Mesenchymal stem cell (in vitro differentiated cells and primary cell): ENCODE data around the gene XIRP1.

ENCODE experiments used
- DNase-seq: peaks from one replicate; pipeline ENCODE4 v3.0.0-alpha.2; 2013
- H2AFZ ChIP-seq: one replicate; pipeline ENCODE4 v1.6.1; 2013; ENCODE audit warnings: low read depth, mild to moderate bottlenecking, control low read depth, inconsistent platforms, low read length, moderate library complexity
- H2AK5ac ChIP-seq: 2 replicates; pipeline ENCODE4 v1.6.1; 2013; ENCODE audit warnings: low read length, moderate library complexity, mild to moderate bottlenecking, inconsistent platforms; ENCODE audit not compliant: severe bottlenecking
- H2BK120ac ChIP-seq: one replicate; pipeline ENCODE4 v1.6.1; 2013; ENCODE audit warnings: low read depth, mild to moderate bottlenecking, inconsistent platforms, low read length, moderate library complexity
- H2BK12ac ChIP-seq, 2 experiments: one replicate each; pipeline ENCODE4 v1.6.1; 2013; ENCODE audit warnings: inconsistent platforms in 2 of 2, low read length in 2 of 2, mild to moderate bottlenecking in 2 of 2, moderate library complexity in 2 of 2, control low read depth in 1 of 2
- H2BK15ac ChIP-seq: one replicate; pipeline ENCODE4 v1.6.1; 2013; ENCODE audit warnings: mild to moderate bottlenecking, low read depth, inconsistent platforms; ENCODE audit not compliant: poor library complexity, severe bottlenecking
- H2BK5ac ChIP-seq: 2 replicates; pipeline ENCODE4 v1.6.1; 2013; ENCODE audit warnings: low read depth, mild to moderate bottlenecking, low read length, control low read depth, inconsistent platforms; ENCODE audit not compliant: poor library complexity, severe bottlenecking
- H3K14ac ChIP-seq, 2 experiments: one replicate each; pipeline ENCODE4 v1.6.1; 2013; ENCODE audit warnings: inconsistent platforms in 2 of 2, low read length in 2 of 2, control low read depth in 1 of 2, mild to moderate bottlenecking in 1 of 2, moderate library complexity in 1 of 2
- H3K18ac ChIP-seq, 2 experiments: one replicate each; pipeline ENCODE4 v1.6.1; 2013; ENCODE audit warnings: inconsistent platforms in 2 of 2, low read length in 2 of 2, control low read depth in 1 of 2, low read depth in 1 of 2, mild to moderate bottlenecking in 1 of 2
- H3K23ac ChIP-seq, 2 experiments: one replicate each; pipeline ENCODE4 v1.6.1; 2013; ENCODE audit warnings: inconsistent platforms in 2 of 2, low read length in 2 of 2, mild to moderate bottlenecking in 2 of 2, moderate library complexity in 2 of 2, control low read depth in 1 of 2
- H3K27ac ChIP-seq: 2 replicates; pipeline ENCODE4 v1.5.1; 2013; ENCODE audit warnings: mild to moderate bottlenecking, moderate library complexity, low read length, control low read depth, inconsistent platforms; ENCODE audit not compliant: poor library complexity, severe bottlenecking
- H3K27me3 ChIP-seq, 2 experiments: 2 replicates each; pipeline versions ENCODE4 v1.6.1 to v1.7.0; 2013; ENCODE audit warnings: low read length in 2 of 2, mild to moderate bottlenecking in 2 of 2, moderate library complexity in 2 of 2, control low read depth in 1 of 2, inconsistent platforms in 1 of 2; ENCODE audit not compliant: control insufficient read depth in 1 of 2, insufficient read depth in 1 of 2
- H3K36me3 ChIP-seq, 2 experiments: 2 replicates each; pipeline versions ENCODE4 v1.6.1 to v1.7.0; 2013; ENCODE audit warnings: low read length in 2 of 2, control low read depth in 1 of 2, inconsistent platforms in 1 of 2, low read depth in 1 of 2, mild to moderate bottlenecking in 1 of 2; ENCODE audit not compliant: insufficient read depth in 2 of 2, control insufficient read depth in 1 of 2
- H3K4ac ChIP-seq, 2 experiments: one replicate each; pipeline ENCODE4 v1.6.1; 2013; ENCODE audit warnings: inconsistent platforms in 2 of 2, low read length in 2 of 2, mild to moderate bottlenecking in 2 of 2, moderate library complexity in 2 of 2, control low read depth in 1 of 2, low read depth in 1 of 2
- H3K4me1 ChIP-seq: 2 replicates; pipeline ENCODE4 v1.6.1; 2013; ENCODE audit warnings: low read depth, low read length, control low read depth; ENCODE audit not compliant: control insufficient read depth, insufficient read depth
- H3K4me2 ChIP-seq: 2 replicates; pipeline ENCODE4 v1.6.1; 2013; ENCODE audit warnings: low read length, mild to moderate bottlenecking, inconsistent platforms; ENCODE audit not compliant: poor library complexity, severe bottlenecking
- H3K4me3 ChIP-seq, 2 experiments: 2 replicates each; pipeline versions ENCODE4 v1.5.1 to v1.7.0; 2013; ENCODE audit warnings: low read length in 2 of 2, mild to moderate bottlenecking in 2 of 2, control low read depth in 1 of 2, low read depth in 1 of 2; ENCODE audit not compliant: insufficient read depth in 1 of 2
- H3K79me1 ChIP-seq: replicated peaks from 2 replicates; pipeline ENCODE4 v1.6.1; 2013; ENCODE audit warnings: mild to moderate bottlenecking, control low read depth, low read length, inconsistent platforms; ENCODE audit not compliant: poor library complexity, severe bottlenecking
- H3K9ac ChIP-seq: 2 replicates; pipeline ENCODE4 v1.7.0; 2013; ENCODE audit warnings: mild to moderate bottlenecking, low read length, moderate library complexity
- H3K9me3 ChIP-seq: 2 replicates; pipeline ENCODE4 v1.7.0; 2013; ENCODE audit warnings: mild to moderate bottlenecking, low read length; ENCODE audit not compliant: control insufficient read depth
- H4K8ac ChIP-seq: one replicate; pipeline ENCODE4 v1.6.1; 2013; ENCODE audit warnings: inconsistent platforms, mild to moderate bottlenecking, low read length, moderate library complexity
- H4K91ac ChIP-seq: one replicate; pipeline ENCODE4 v1.6.1; 2013; ENCODE audit warnings: mild to moderate bottlenecking, low read length, inconsistent platforms
- WGBS: methylation state at CpG from one replicate; pipeline ENCODE4 v1.1.7; 2013; ENCODE audit warnings: mixed read lengths; 5-methylcytosine and 5-hydroxymethylcytosine counted together

The XIRP1 gene

DNA sequence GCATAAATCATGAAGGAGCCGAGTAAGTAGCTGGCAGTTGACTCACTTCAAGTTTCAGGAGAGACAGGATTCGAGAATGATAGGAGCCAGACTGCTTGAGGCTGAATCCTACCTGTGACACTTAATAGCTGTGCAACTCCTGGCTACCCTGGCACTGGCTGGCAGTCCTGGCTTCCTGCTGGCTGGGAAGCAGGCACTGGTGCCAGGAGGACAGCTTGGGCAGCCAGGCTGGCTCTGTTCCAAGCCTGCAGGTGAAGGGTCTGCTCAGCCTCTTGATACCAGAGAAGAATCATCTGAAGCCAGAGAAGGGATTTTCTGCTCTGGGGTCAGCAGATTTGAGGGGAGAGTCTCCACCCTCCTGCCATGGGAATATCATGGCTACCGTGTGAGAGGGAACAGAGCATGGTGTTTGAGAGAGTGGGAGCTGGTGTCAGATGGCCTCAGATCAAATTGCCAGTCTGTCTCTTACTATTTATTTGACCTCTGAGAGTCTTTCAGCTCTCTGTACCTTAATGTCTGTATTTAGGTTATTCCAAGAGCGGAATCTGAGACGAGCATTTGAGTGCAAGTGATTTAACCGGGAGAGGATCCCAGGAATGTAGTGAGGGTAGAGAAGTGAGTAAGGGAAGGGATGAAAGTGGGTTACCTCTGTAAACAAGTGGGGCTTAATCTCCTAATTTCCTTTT, 4.4 kb upstream of the XIRP1 start:
- no peak for DNase-seq
- WGBS = 49% methylated on average over 6 of the region's 6 CpGs
- no peaks in the 10 kb centered on the region for H3K36me3 ChIP-seq

GRCh38 chr3:39196034-39196433, 3.6 kb upstream of the XIRP1 start:
- no peak overlapping the region for H3K9ac ChIP-seq
- no peak overlapping the region for H3K14ac ChIP-seq
- no peak overlapping the region for H3K4me3 ChIP-seq
- no peak overlapping the region for H3K23ac ChIP-seq
- DNase-seq = no peak
- whole genome bisulfite sequencing = 96% methylated on average over 3 of the region's 3 CpGs
- no peak overlapping the region for H2AFZ ChIP-seq
- H3K79me1 ChIP-seq = no peaks in the 10 kb centered on the region
- H2BK5ac ChIP-seq = no peak overlapping the region
- no peak overlapping the region for H3K4me2 ChIP-seq
- H3K18ac ChIP-seq = no peak overlapping the region
- H3K27ac ChIP-seq = no peak overlapping the region
- no peak overlapping the region for H2BK12ac ChIP-seq
- H2BK120ac ChIP-seq = no peak overlapping the region
- H2BK15ac ChIP-seq = no peak overlapping the region
- no peaks in the 10 kb centered on the region for H3K36me3 ChIP-seq
- H3K4ac ChIP-seq = no peak overlapping the region
- no peaks in the 10 kb centered on the region for H3K9me3 ChIP-seq
- peaks cover 10 to 31% of the 10 kb centered on the region in 2 experiments for H3K27me3 ChIP-seq
- H3K4me1 ChIP-seq = peaks cover 13% of the 10 kb centered on the region
- no peak overlapping the region for H4K8ac ChIP-seq
- H2AK5ac ChIP-seq = no peak overlapping the region
- H4K91ac ChIP-seq = no peak overlapping the region

More for the DNA sequence above, 4.4 kb upstream of the XIRP1 start:
- no peaks in the 10 kb centered on the region for H3K79me1 ChIP-seq
- H2BK5ac ChIP-seq = peak overlapping the region; percentile 15
- no peak overlapping the region for H3K4me3 ChIP-seq
- H3K14ac ChIP-seq = no peak overlapping the region
- H3K23ac ChIP-seq = no peak overlapping the region
- H4K91ac ChIP-seq = no peak overlapping the region
- no peak overlapping the region for H2BK120ac ChIP-seq
- no peaks in the 10 kb centered on the region for H3K9me3 ChIP-seq
- H3K27ac ChIP-seq = no peak overlapping the region
- H3K9ac ChIP-seq = no peak overlapping the region
- H4K8ac ChIP-seq = no peak overlapping the region
- H2BK15ac ChIP-seq = no peak overlapping the region
- no peak overlapping the region for H2AK5ac ChIP-seq
- H3K4ac ChIP-seq = no peak overlapping the region
- no peak overlapping the region for H3K4me2 ChIP-seq
- H2BK12ac ChIP-seq = peak overlapping the region in 1 of 2 experiments; percentile 13
- H3K18ac ChIP-seq = peak overlapping the region in 1 of 2 experiments; percentile 11
- H3K4me1 ChIP-seq = peaks cover 12% of the 10 kb centered on the region
- peak overlapping the region; percentile 67 for H2AFZ ChIP-seq
- H3K27me3 ChIP-seq = peaks cover 16 to 39% of the 10 kb centered on the region in 2 experiments

DNA sequence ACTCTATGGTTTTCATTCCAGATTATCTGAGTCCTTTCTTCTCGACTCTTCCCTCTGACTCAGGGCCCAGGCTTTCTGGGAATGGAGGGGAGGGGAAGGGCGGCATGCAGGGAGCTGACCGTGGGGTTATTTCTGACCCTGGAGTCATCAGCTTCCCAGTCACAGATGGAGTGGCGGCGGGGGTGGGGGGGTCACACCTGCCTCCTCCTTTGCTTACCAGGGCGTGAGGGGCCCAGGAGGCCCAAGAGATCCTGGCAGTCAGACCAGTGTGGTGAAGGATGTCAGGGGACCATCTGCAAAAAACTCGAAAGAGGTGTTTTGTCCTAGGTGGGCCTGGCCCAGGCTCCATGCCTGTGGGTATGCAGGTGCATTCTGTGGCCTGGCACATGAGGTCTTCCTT, 996 bp upstream of the XIRP1 start:
- H4K8ac ChIP-seq = no peak overlapping the region
- no peak overlapping the region for H3K18ac ChIP-seq
- H2BK12ac ChIP-seq = no peak overlapping the region
- H3K14ac ChIP-seq = no peak overlapping the region
- no peak overlapping the region for H2AFZ ChIP-seq
- H2BK15ac ChIP-seq = no peak overlapping the region
- no peak overlapping the region for H3K23ac ChIP-seq
- H3K4me3 ChIP-seq = no peak overlapping the region
- no peak overlapping the region for H3K4ac ChIP-seq
- no peak overlapping the region for H3K4me2 ChIP-seq
- peaks cover 5 to 14% of the 10 kb centered on the region in 2 experiments for H3K27me3 ChIP-seq
- no peak overlapping the region for H3K9ac ChIP-seq
- peaks cover 17% of the 10 kb centered on the region for H3K4me1 ChIP-seq
- no peak overlapping the region for H2AK5ac ChIP-seq
- no peaks in the 10 kb centered on the region for H3K36me3 ChIP-seq
- peak; percentile 26 for DNase-seq
- H3K27ac ChIP-seq = no peak overlapping the region
- H2BK5ac ChIP-seq = no peak overlapping the region
- WGBS = 49% methylated on average over 6 of the region's 7 CpGs
- H4K91ac ChIP-seq = no peak overlapping the region
- no peak overlapping the region for H2BK120ac ChIP-seq
- H3K9me3 ChIP-seq = no peaks in the 10 kb centered on the region
- H3K79me1 ChIP-seq = no peaks in the 10 kb centered on the region

- Histone ChIP-seq H3K9me3 (no peaks in the 10 kb centered on the region), H3K9ac (no peak overlapping the region), H3K23ac (no peak overlapping the region), H2AK5ac (no peak overlapping the region), H3K27ac (no peak overlapping the region), H2BK120ac (no peak overlapping the region), H3K36me3 (no peaks in the 10 kb centered on the region), H4K8ac (no peak overlapping the region), H2BK5ac (no peak overlapping the region), H3K4ac (no peak overlapping the region), H3K4me3 (no peak overlapping the region), H3K18ac (no peak overlapping the region), H3K27me3 (peaks cover 5 to 9% of the 10 kb centered on the region in 2 experiments), H2BK15ac (no peak overlapping the region), H3K79me1 (no peaks in the 10 kb centered on the region), H3K4me2 (no peak overlapping the region), H4K91ac (no peak overlapping the region), H2BK12ac (no peak overlapping the region), H3K4me1 (peaks cover 16% of the 10 kb centered on the region), H3K14ac (no peak overlapping the region), H2AFZ (no peak overlapping the region)
- WGBS = 96% methylated on average over 3 of the region's 3 CpGs
- no peak for DNase-seq
Observed at GRCh38 chr3:39191773-39192172, 622 bp downstream of the XIRP1 start.
